Measurements from ENCODE around the gene C19orf18. TPM values are rescaled to one million over a fixed set of nuclear protein-coding genes. Genes with fewer than 3 reads are reported as not detected.

The C19orf18 gene
- total and polyA plus RNA-seq, 2 of the 4 experiments (the other 2 are of a cell fraction): 0.15 TPM; not detected in 1

Other genes with a start within 250 kb of the C19orf18 start
- 13.3 and 14.9 TPM in 2 replicates for gene ZNF671, start 246.9 kb downstream of the C19orf18 start, total RNA-seq (2012; rRNA removed)
- 3.1 and 4.1 TPM in 2 replicates for gene ZNF671, start 246.9 kb downstream of the C19orf18 start, polyA plus RNA-seq (2012; rRNA removed)
- 14.3 and 15.8 TPM in 2 replicates for gene ZNF776, start 227.7 kb downstream of the C19orf18 start, total RNA-seq (2012; rRNA removed)
- gene ZNF776, start 227.7 kb downstream of the C19orf18 start, polyA plus RNA-seq (2012; rRNA removed): 3.3 and 4.3 TPM in 2 replicates
- 17.2 and 18.6 TPM in 2 replicates for gene ZNF586, start 204.9 kb downstream of the C19orf18 start, total RNA-seq (2012; rRNA removed)
- 5.5 and 5.6 TPM in 2 replicates for gene ZNF586, start 204.9 kb downstream of the C19orf18 start, polyA plus RNA-seq (2012; rRNA removed)
- 4.7 and 5.0 TPM in 2 replicates for gene ZNF552, start 159.6 kb downstream of the C19orf18 start, total RNA-seq (2012; rRNA removed)
- 1.8 and 2.8 TPM in 2 replicates for gene ZNF552, start 159.6 kb downstream of the C19orf18 start, polyA plus RNA-seq (2012; rRNA removed)
- gene ZNF587B, start 144.2 kb downstream of the C19orf18 start, total RNA-seq (2012; rRNA removed): 32.2 and 33.9 TPM in 2 replicates
- gene ZNF587B, start 144.2 kb downstream of the C19orf18 start, polyA plus RNA-seq (2012; rRNA removed): 2.5 and 3.7 TPM in 2 replicates
- 32.5 and 43.7 TPM in 2 replicates for gene ZNF587, start 124.7 kb downstream of the C19orf18 start, total RNA-seq (2012; rRNA removed)
- gene ZNF587, start 124.7 kb downstream of the C19orf18 start, polyA plus RNA-seq (2012; rRNA removed): 11.2 and 14.0 TPM in 2 replicates
- 5.9 and 6.9 TPM in 2 replicates for gene ZNF814, start 85.5 kb downstream of the C19orf18 start, total RNA-seq (2012; rRNA removed)
- 3.9 and 4.5 TPM in 2 replicates for gene ZNF814, start 85.5 kb downstream of the C19orf18 start, polyA plus RNA-seq (2012; rRNA removed)
- 20.8 and 23.1 TPM in 2 replicates for gene ZNF417, start 57.9 kb downstream of the C19orf18 start, total RNA-seq (2012; rRNA removed)
- gene ZNF417, start 57.9 kb downstream of the C19orf18 start, polyA plus RNA-seq (2012; rRNA removed): 3.1 and 4.0 TPM in 2 replicates
- gene ZNF418, start 39.1 kb downstream of the C19orf18 start, total RNA-seq (2012; rRNA removed): 3.4 and 4.2 TPM in 2 replicates
- gene ZNF418, start 39.1 kb downstream of the C19orf18 start, polyA plus RNA-seq (2012; rRNA removed): 1.0 and 2.1 TPM in 2 replicates
- 6.1 and 7.0 TPM in 2 replicates for gene ZNF256, start 26.8 kb downstream of the C19orf18 start, total RNA-seq (2012; rRNA removed)
- 2.3 and 3.0 TPM in 2 replicates for gene ZNF256, start 26.8 kb downstream of the C19orf18 start, polyA plus RNA-seq (2012; rRNA removed)
- gene ZNF606, start 28.3 kb upstream of the C19orf18 start, total RNA-seq (2012; rRNA removed): 9.0 and 9.4 TPM in 2 replicates
- 2.6 and 4.3 TPM in 2 replicates for gene ZNF606, start 28.3 kb upstream of the C19orf18 start, polyA plus RNA-seq (2012; rRNA removed)
- gene ZSCAN1, start 59.5 kb upstream of the C19orf18 start, total RNA-seq (2012; rRNA removed): not detected in 2 replicates
- 0.14 TPM in 1 of 2 replicates, not detected in the other for gene ZSCAN1, start 59.5 kb upstream of the C19orf18 start, polyA plus RNA-seq (2012; rRNA removed)
- gene ZNF135, start 84.7 kb upstream of the C19orf18 start, total RNA-seq (2012; rRNA removed): 1.9 and 2.7 TPM in 2 replicates
- 2.4 and 2.7 TPM in 2 replicates for gene ZNF135, start 84.7 kb upstream of the C19orf18 start, polyA plus RNA-seq (2012; rRNA removed)
- gene ZSCAN18, start 123.7 kb upstream of the C19orf18 start, total RNA-seq (2012; rRNA removed): 3.0 and 3.6 TPM in 2 replicates
- 8.2 and 11.1 TPM in 2 replicates for gene ZSCAN18, start 123.7 kb upstream of the C19orf18 start, polyA plus RNA-seq (2012; rRNA removed)
- gene ZNF329, start 176.3 kb upstream of the C19orf18 start, total RNA-seq (2012; rRNA removed): 15.3 and 16.8 TPM in 2 replicates
- gene ZNF329, start 176.3 kb upstream of the C19orf18 start, polyA plus RNA-seq (2012; rRNA removed): 3.3 and 4.7 TPM in 2 replicates
- 12.5 and 15.2 TPM in 2 replicates for gene ZNF274, start 208.5 kb upstream of the C19orf18 start, total RNA-seq (2012; rRNA removed)
- gene ZNF274, start 208.5 kb upstream of the C19orf18 start, polyA plus RNA-seq (2012; rRNA removed): 11.0 and 12.1 TPM in 2 replicates

Measured in IMR-90 (cell line).